Measurements from ENCODE around the gene GSTT4.
"Not testable (repeated sequence)": the region's sequence is repeated elsewhere in the genome, so short reads cannot be mapped to it uniquely, and the experiment has no call there.

DNA sequence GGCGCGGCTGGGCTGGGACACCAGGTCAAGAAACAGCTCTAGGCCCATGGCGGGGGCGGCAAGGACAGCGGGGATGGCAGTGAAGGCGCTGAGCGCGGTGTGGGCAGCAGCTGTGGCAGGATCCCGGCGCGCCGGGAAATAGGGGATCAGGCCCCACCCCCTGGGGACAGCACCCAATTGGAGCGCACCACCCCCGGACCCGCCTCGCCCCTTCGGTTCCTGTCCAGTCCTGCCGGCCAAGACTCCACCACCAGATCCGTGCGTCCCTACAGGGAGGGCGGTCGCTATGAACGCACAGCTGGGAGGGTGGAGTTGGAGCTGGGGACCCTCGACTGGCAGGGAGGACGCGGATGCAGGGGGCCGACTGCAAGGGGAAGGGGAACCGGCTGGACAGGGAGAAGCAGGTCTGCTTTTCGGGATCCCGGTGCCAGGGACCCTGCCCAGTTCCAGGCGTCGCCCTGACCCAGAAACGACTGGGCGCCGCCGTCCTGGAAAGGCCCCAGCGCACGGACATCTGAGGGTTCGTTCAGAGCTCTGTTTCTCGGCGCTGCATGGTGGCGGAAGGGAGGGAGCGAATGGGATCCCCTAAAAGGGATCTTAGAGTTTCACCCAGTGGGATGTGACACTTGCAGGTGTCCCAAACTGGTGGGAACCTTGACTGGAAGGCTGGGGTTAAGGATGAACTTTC, 44.0 kb downstream of the GSTT4 start, which contains the start of gene GSTT2B:
- TF ChIP-seq CTCF (IDR thresholded peaks at IDR 0.05; ENCODE audit: low read depth, low read length); EZH2phosphoT487 (IDR thresholded peaks at IDR 0.05; ENCODE audit: low read depth): not testable (repeated sequence)

Data from OCI-LY3 (cell line).